ENCODE data around the gene CDHR2. TPM values are rescaled to one million over a fixed set of nuclear protein-coding genes. Genes with fewer than 3 reads are reported as not detected.

The CDHR2 gene
- total RNA-seq, 1 donor = under 0.01 TPM

DNA sequence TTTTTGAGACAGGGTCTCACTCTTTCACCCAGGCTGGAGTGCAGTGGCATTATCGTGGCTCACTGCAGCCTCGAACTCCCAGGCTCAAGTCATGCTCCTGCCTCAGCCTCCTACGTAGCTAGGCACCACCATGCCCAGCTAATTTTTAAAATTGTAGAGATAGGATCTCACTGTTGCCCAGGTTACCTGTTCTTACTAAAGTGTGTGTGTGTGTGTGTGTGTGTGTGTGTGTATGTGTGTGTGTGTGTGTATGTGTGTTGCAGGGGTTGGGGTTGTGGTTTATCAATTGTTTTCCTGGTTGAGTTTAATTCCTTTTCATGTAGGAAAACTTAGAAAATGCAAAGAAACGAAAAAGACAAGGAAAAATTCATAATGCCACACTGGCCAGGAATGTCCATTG is 33.7 kb upstream of the CDHR2 start:
- no peak overlapping the region for H2AFZ ChIP-seq (ENCODE audit: low read length)
- TF ChIP-seq, protein P1, sequence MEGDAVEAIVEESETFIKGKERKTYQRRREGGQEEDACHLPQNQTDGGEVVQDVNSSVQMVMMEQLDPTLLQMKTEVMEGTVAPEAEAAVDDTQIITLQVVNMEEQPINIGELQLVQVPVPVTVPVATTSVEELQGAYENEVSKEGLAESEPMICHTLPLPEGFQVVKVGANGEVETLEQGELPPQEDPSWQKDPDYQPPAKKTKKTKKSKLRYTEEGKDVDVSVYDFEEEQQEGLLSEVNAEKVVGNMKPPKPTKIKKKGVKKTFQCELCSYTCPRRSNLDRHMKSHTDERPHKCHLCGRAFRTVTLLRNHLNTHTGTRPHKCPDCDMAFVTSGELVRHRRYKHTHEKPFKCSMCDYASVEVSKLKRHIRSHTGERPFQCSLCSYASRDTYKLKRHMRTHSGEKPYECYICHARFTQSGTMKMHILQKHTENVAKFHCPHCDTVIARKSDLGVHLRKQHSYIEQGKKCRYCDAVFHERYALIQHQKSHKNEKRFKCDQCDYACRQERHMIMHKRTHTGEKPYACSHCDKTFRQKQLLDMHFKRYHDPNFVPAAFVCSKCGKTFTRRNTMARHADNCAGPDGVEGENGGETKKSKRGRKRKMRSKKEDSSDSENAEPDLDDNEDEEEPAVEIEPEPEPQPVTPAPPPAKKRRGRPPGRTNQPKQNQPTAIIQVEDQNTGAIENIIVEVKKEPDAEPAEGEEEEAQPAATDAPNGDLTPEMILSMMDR (IDR thresholded peaks at IDR 0.05; ENCODE audit: extremely low read depth, low read depth, low read length) = no peak
- no peaks in the 10 kb centered on the region for H4K20me1 ChIP-seq (ENCODE audit: insufficient read depth, low read length)
- H3K79me2 ChIP-seq (ENCODE audit: insufficient read depth, low read length) = no peaks in the 10 kb centered on the region
- no peaks in the 10 kb centered on the region for H3K27me3 ChIP-seq (ENCODE audit: insufficient read depth, low read length)
- no peaks in the 10 kb centered on the region for H3K36me3 ChIP-seq (ENCODE audit: insufficient read depth, low read length)
- DNase-seq (ENCODE audit: insufficient read length, low spot score, missing footprints) = no peak
- no peak overlapping the region for H3K4me2 ChIP-seq (ENCODE audit: insufficient read depth, low read length)
- H3K4me1 ChIP-seq (ENCODE audit: insufficient read depth, low read length) = no peaks in the 10 kb centered on the region
- H3K27ac ChIP-seq (ENCODE audit: low read depth, low read length) = no peak overlapping the region
- H3K9me3 ChIP-seq (ENCODE audit: low read depth, low read length) = no peaks in the 10 kb centered on the region
- no peak overlapping the region for H3K4me3 ChIP-seq (ENCODE audit: insufficient read depth, low read length)

DNA sequence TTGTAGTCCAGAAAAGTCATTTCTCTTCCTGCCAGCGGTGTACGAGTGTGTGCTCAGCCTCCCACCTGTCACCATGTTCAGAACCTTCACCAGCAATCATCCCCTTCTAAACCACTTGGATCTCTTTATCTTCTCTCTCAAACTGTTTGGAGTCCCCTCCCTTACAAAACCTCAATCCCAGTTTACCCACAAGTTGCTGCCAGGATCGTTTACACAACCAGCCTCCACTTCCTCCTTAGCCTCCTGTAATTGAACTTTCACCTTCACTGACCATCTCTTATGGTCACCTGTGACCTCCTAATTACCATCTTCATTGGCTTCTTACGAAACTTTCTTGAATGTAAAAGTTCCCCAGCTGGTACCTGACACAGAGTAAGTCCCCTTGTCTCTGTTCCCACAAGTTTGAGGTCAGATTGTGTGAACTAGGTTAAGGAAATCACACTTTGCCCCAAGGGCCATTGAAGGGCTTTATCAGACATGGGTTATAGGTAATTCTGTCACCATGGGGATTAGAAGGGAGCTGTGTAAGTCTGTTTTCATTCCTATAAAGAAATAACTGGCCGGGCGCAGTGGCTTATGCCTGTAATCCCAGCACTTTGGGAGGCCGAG is 32.0 kb upstream of the CDHR2 start:
- no peaks in the 10 kb centered on the region for H3K4me1 ChIP-seq (ENCODE audit: insufficient read depth, low read length)
- no peak overlapping the region for H3K4me2 ChIP-seq (ENCODE audit: insufficient read depth, low read length)
- H3K36me3 ChIP-seq (ENCODE audit: insufficient read depth, low read length) = no peaks in the 10 kb centered on the region
- TF ChIP-seq, protein P1 (IDR thresholded peaks at IDR 0.05; ENCODE audit: extremely low read depth, low read depth, low read length) = no peak
- no peaks in the 10 kb centered on the region for H3K9me3 ChIP-seq (ENCODE audit: low read depth, low read length)
- no peak overlapping the region for H2AFZ ChIP-seq (ENCODE audit: low read length)
- no peak overlapping the region for H3K27ac ChIP-seq (ENCODE audit: low read depth, low read length)
- no peaks in the 10 kb centered on the region for H4K20me1 ChIP-seq (ENCODE audit: insufficient read depth, low read length)
- H3K79me2 ChIP-seq (ENCODE audit: insufficient read depth, low read length) = no peaks in the 10 kb centered on the region
- DNase-seq (ENCODE audit: insufficient read length, low spot score, missing footprints) = no peak
- H3K27me3 ChIP-seq (ENCODE audit: insufficient read depth, low read length) = no peaks in the 10 kb centered on the region
- no peak overlapping the region for H3K4me3 ChIP-seq (ENCODE audit: insufficient read depth, low read length)

DNA sequence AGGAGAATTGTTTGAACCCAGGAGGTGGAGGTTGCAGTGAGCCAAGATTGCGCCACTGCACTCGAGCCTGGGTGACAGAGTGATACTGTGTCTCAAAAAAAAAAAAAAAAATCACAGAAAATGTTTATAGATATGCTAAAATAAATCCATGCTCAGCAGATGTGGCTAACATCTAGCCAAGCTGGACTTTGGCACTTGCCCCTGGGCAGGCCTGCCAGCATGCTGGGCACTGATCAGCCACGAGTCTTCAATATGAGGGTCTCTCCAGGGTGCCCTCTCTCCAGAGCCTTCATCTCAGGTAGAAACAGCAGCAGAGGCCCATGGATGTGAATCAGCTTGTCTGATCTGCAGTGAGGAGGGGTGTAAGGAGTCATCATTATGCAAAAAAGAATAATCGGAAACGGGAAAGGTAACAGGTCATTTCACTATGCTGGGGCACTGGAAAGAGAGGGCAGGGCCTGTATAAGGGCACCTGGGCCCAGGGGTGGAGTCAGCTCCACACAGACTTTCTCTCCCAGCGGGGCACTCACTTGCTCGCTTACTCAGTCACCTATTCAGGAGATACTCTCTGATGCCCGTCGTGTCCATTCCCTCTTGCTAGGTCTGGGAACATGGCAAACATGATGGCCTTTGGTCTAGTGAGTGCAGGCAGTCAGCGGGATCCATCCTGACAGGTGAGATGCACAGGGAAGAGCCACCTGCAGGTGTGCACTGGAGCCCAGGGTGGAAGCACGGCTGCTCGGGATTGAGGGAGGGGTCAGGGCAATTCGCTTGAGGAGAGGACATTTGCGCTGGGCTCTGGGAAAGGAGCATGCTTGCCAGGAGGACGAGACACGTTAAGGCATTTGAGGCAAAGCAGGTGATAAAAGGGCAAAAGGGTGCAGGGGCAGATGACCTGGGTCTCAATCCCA is 29.1 kb upstream of the CDHR2 start:
- Histone ChIP-seq H3K4me2 (ENCODE audit: insufficient read depth, low read length) (no peak overlapping the region), H3K4me3 (ENCODE audit: insufficient read depth, low read length) (no peak overlapping the region), H4K20me1 (ENCODE audit: insufficient read depth, low read length) (no peaks in the 10 kb centered on the region), H3K4me1 (ENCODE audit: insufficient read depth, low read length) (no peaks in the 10 kb centered on the region), H3K27me3 (ENCODE audit: insufficient read depth, low read length) (no peaks in the 10 kb centered on the region), H2AFZ (ENCODE audit: low read length) (no peak overlapping the region), H3K27ac (ENCODE audit: low read depth, low read length) (no peak overlapping the region), H3K79me2 (ENCODE audit: insufficient read depth, low read length) (no peaks in the 10 kb centered on the region), H3K36me3 (ENCODE audit: insufficient read depth, low read length) (no peaks in the 10 kb centered on the region), H3K9me3 (ENCODE audit: low read depth, low read length) (no peaks in the 10 kb centered on the region)
- TF ChIP-seq, protein P1 (IDR thresholded peaks at IDR 0.05; ENCODE audit: extremely low read depth, low read depth, low read length) = no peak
- no peak for DNase-seq (ENCODE audit: insufficient read length, low spot score, missing footprints)

DNA sequence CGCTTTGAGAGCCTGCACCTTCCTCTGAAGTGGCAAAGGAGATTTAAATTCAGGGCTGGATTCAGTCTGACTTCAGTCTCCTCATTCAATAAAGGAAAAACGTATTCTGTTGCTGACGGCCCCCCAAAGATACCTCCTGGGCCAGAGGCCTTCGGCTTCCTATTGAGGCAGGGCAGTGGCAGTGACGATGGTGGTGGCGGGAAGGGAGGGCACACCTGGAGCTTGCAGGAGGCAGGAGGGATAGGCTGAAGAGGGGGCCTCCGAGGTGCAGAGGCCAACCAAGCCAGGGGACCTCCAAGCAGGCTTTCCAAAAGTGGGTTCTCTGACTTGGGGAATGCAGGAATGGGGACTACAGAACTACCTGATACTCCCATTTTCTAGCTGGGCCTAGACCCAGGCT is 27.9 kb upstream of the CDHR2 start:
- no peak overlapping the region for H3K4me2 ChIP-seq (ENCODE audit: insufficient read depth, low read length)
- TF ChIP-seq, protein P1 (IDR thresholded peaks at IDR 0.05; ENCODE audit: extremely low read depth, low read depth, low read length) = no peak
- no peaks in the 10 kb centered on the region for H4K20me1 ChIP-seq (ENCODE audit: insufficient read depth, low read length)
- no peaks in the 10 kb centered on the region for H3K79me2 ChIP-seq (ENCODE audit: insufficient read depth, low read length)
- H3K9me3 ChIP-seq (ENCODE audit: low read depth, low read length) = no peaks in the 10 kb centered on the region
- no peak overlapping the region for H3K27ac ChIP-seq (ENCODE audit: low read depth, low read length)
- H3K36me3 ChIP-seq (ENCODE audit: insufficient read depth, low read length) = no peaks in the 10 kb centered on the region
- no peak overlapping the region for H3K4me3 ChIP-seq (ENCODE audit: insufficient read depth, low read length)
- no peaks in the 10 kb centered on the region for H3K27me3 ChIP-seq (ENCODE audit: insufficient read depth, low read length)
- no peak for DNase-seq (ENCODE audit: insufficient read length, low spot score, missing footprints)
- H2AFZ ChIP-seq (ENCODE audit: low read length) = no peak overlapping the region
- H3K4me1 ChIP-seq (ENCODE audit: insufficient read depth, low read length) = no peaks in the 10 kb centered on the region

Data from osteoblast (primary cell).